Measurements from ENCODE around the gene BPTF.

- no peak for TF ChIP-seq EZH2 (IDR thresholded peaks at IDR 0.05)
- TF ChIP-seq POLR2AphosphoS5 (IDR thresholded peaks at IDR 0.05; ENCODE audit: borderline replicate concordance, low read depth, low read length): no peak
Observed at GRCh38 chr17:67884741-67885140, 59.4 kb downstream of the BPTF start.
